Stomach (tissue), 4 donors: ENCODE measurements around the gene SMIM17.

Experiments
- CTCF ChIP-seq, 7 experiments: fragments of 450-650 bp in 4 of 7; fragments of 200-600 bp in 3 of 7; sonication (generic) in 3 of 7; IDR thresholded peaks; one replicate each; pipeline ENCODE4 v1.5.1; 2016 to 2019; ENCODE audit warnings: antibody characterized with exemption in 7 of 7, control low read depth in 2 of 7, mild to moderate bottlenecking in 1 of 7
- EP300 ChIP-seq: sonication (generic); formaldehyde crosslinking; IDR thresholded peaks from one replicate; pipeline ENCODE4 v1.6.1; 2017; ENCODE audit warnings: antibody characterized with exemption

DNA sequence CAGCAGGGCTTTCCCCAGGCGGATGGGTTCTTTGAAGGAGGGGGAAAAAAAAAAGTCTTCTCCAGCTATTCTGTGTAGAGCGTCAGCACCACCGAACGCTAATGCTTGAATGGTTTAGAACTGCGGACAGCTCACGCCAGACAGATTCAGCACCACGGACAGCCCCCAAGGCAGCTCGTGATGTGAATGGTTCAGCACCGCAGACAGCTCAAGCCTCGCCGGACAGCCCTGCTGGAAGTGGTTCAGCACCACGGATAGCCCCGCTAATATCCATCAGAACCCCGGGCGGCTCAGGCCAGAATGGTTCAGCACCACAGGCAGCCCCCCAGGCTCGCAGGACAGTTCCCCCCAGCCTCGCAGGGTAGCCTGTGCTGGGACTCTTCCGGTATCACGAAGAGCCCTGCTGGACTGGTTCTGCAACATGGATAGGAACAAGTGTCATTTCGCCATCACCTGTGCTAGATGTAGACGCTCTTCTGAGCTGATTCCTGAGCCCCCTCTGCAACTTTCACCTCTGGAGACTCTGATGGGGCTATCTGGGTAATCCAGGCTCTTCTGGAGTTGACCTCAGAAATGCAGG lies 4.9 kb upstream of the SMIM17 start:
- no peak for TF ChIP-seq CTCF (IDR thresholded peaks at IDR 0.05)
- TF ChIP-seq EP300: no peak
